Measurements from ENCODE around the gene MGAT4C.
"Not testable (repeated sequence)": the region's sequence is repeated elsewhere in the genome, so short reads cannot be mapped to it uniquely, and the experiment has no call there.

MGAT4C gene

DNA sequence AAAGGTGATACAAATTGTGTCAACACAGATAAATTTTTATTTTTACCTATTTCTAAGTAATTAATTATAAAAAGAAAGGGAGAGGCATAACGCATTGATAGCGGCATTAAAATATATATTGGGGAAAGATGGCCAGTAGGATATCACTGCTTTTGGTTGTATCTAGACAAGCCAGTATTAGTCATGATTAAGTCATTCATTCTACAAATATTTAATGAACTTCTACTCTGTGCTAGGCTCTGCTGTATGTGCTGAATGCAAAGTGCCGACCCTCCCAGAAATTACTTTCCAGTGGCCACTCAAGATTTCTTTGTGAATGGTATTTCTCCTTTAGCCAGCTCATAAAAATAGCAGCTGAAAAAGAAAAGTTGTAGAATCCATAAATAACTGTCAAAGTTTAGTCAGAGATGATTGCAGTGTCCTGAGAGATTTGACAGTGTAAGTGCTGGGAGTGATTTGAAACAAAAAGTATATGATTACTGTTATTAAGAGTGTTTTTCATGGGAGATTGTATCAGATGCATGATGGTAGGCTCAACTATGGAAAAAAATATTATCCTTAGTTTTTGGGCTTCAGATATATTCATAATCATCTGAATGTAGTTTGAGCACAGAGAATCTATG lies 133.2 kb downstream of the MGAT4C start:
- DNase-seq: no peak

DNA sequence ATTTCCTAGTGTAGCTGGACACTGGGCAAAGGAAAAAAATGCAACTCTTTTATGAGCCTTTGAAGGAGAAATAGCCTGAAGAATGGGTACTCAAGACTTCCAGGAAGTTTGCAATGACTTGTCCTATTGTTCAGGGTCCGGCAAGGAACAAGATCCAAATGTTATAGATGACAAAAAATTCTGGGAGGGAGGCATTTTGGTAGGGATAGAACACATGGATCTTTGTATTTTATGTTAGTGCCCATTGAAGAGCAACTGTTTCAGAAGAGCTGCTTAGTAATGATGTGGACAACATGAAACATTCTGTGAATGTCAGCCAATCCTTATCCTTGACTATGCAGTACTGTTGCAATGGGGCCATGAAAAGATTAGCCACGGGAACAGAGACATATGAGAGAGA lies 138.0 kb downstream of the MGAT4C start:
- DNase-seq: no peak

DNA sequence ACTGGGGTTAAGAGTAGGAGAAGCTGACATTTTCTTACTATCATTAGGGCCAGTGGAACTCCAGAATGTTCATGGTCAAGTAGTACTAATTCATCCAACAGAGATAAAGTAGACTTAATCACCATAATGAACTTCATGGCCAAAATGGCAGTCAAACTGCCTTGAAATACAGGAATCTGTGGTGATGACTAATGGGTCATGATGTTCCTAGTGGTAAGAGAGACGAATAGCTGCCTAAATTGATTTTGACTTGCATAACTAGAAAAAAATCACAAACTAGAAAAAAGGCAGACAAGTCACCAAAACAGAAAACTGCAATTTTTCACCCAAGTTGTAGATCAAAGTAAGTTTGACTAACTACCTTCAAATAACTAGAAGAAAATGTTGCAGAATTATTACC lies 138.5 kb downstream of the MGAT4C start:
- no peak for DNase-seq

DNA sequence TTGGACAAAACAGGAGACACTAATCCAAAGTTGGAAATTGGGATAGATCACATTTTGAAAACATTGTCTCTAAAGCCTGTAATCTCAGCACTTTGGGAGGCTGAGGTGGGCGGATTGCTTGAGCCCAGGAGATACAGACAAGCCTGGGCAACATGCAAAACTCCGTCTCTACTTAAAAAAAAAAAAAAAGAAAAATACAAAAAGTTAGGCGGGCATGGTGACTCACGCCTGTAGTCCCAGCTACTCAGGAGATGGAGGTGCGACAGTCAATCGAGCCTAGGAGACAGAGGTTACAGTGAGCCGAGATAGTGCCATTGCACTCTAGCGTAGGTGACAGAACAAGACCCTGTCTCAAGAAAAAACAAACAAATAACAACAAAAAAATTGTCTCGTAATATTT lies 152.1 kb downstream of the MGAT4C start:
- DNase-seq: no peak

DNA sequence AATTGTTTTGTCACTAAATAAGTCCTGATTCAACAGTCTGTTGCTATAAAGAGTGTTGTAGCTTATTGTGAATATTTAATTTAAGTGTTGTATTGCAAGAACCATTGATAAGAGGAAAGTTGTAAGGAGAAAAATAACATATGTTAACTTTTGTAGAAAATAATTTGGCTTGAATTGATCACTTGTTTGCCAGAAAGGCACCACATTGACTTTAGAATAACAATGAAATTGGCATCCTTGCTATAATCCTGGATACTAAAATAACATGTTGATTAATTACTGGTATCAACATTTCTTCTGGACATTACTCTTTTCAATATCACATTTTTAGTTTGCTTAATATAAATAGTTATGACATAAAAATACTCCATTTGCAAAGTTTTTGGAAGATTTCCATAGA lies 159.0 kb downstream of the MGAT4C start:
- DNase-seq: no peak

DNA sequence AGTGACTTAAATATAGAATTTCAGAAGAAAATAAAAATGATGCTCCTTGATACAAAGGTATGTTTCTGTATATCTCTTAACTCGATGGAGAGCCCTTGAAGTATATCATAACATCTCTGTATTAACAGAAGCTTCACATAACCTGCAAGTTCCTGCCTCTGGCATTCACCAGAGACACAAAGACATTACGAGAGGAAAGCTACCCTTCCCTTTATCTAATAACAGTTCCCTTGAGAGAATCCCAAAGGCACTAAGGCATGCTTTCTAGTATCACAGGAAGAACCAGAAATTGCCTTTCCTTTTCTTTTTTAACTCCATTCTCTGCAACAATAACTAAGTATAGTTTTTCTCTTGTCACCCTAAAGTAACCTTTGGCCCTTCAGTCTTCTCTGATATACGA lies 164.5 kb downstream of the MGAT4C start:
- DNase-seq: no peak

DNA sequence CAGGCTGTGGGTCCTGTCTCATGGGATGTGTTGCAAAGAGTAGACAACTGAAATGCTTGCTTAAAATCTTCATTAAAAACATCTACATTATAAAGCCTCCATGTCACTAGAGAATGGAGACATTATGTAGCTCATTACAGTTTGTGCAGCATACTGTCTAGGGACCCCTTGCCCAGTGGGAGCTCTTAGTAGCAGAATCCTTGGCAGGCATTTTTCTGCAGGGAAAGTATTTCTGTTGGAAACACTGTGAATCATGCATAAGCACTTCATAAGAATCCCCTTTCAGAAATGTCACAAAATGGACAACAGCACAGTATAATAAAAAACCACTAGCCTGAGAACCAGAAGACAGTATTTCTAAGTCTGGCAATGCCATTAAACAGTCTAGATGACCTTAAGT lies 174.3 kb downstream of the MGAT4C start:
- no peak for DNase-seq

DNA sequence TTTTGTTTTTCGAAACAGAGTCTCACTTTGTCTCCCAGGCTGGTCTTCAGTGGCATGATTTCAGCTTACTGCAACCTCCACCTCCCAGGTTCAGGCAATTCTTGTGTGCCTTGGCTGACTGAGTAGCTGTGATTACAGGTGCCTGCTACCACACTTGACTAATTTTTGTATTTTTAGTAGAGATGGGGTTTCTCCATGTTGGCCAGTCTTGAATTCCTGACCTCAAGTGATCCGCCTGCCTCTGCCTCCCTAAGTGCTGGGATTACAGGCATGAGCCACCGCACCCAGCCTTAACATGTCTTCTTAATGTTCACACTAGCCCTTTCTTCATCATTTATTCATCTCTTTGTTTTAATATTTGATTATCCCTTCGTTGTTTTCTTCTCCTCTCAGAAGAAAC lies 197.1 kb downstream of the MGAT4C start:
- DNase-seq: not testable (repeated sequence)

DNA sequence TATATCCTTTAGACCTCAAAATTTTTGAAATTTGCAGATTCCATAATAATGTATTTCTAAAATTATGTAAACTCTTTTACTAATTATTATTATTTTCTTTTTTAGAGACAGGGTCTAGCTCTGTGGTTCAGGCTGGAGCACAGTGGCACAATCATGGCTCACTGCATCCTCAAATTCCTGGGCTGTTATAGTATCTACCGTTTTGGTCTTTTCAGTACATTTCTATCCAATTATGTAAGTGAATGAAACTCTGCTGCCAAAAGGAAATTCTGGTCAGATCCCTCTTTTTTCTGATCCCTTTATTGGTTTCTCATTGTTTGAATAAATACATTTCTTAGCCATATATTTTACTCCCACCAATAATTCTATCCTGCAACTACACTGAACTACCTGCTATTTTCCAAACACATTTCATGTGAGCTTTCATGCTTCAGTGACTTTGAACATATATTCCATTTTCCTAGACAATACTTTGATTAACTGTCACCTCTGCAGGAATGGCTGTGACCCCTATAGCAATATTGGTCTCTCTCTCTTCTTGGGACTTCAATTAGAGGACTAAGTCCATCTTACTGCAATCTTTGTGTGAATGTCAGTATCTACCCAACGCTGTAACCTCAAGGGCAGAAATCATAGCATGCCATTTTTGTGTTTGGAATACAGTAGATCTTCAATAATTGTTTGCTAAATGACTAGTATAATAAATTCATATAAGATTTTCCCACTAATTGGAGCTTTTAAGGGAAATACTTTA lies 198.9 kb downstream of the MGAT4C start:
- DNase-seq: no peak

DNA sequence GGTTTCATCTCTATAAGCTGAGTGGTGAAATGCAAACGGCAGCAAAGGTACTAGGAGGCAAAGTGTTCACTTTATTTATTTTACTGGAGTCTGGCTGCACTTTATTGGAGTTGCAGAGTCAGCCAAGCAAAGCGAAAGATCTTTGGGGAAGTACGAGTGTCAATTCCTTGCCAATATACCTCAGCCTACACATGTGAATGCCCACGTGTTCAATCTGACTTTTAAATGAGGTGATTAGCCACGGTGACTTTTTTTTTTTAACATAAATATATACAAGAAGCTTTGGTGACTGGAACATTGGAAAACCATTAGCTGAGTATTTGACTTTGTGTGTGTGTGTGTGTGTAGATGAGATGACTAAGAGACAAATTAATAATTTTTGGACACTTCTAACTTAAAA lies 203.3 kb downstream of the MGAT4C start:
- no peak for DNase-seq

DNA sequence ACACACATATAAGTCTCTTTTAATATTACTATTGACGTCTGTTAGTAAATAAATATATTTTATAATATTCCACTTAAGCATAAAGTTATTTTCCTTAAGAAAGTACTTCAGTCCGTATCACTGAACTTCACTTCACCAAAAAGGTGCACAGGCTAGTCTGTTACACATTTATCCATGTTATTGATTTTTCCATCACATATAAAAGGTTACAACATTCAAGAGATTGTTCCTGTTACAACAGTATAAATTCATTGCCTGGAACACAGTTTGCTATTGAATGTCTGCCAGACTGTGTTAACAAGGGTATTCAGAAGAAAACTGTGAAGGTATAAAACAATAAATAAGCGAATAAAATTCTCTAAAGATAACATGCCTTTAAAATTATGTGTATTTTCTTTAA lies 206.2 kb downstream of the MGAT4C start:
- no peak for DNase-seq

DNA sequence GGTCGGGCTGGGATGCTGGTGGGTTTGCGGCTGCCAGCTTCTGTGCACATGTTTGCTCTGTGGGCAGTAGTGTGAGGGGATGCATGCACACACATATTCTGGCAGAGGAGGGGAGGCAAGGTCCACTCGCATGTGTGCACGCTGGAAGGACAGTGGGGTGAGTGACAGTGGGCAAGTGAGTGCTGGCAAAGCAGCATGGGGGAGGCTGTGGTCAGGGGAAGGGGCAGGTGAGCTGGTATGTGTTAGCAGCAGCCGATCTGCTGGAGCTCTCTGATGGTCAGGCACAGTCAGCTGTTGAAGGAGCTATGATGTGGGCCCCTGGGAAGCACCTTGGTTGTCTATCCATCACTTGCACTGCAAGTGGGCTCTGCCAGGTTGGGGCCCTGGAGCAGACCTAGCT lies 211.8 kb downstream of the MGAT4C start:
- DNase-seq: no peak

DNA sequence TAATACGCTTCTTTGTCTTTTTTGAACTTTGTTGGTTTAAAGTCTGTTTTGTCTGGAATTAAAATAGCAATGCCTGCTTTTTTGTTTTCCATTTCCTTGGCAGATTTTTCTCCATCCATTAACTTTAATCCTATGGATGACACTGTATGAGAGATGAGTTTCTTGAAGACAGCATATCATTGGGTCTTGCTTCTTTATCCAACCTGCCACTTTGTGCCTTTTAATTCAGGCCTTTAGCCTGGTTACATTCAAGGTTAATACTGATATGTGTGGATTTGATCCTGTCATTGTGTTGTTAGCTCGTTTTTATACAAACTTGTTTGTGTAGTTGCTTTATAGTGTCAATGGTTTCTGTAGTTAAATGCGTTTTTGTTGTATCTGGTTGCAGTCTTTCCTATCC lies 214.1 kb downstream of the MGAT4C start:
- no peak for DNase-seq

DNA sequence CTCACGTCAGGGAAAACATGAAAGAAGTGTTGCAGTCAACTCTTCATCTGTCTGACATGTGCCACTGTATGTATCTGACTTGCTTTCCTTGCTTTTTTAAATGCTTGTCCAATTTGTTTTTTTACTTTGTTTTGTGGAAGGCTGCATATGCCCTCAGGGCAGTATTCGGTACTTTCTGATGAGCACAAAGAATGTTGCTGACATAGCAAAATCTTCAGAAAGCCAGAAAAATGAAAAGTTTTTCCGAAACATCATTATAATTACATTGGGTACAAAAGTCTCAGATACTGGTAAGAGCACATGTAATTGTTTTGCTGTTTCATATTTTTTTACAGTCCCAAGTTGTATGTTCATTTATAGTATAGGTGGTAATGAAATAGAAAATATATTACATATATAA lies 237.8 kb downstream of the MGAT4C start:
- DNase-seq: no peak

DNA sequence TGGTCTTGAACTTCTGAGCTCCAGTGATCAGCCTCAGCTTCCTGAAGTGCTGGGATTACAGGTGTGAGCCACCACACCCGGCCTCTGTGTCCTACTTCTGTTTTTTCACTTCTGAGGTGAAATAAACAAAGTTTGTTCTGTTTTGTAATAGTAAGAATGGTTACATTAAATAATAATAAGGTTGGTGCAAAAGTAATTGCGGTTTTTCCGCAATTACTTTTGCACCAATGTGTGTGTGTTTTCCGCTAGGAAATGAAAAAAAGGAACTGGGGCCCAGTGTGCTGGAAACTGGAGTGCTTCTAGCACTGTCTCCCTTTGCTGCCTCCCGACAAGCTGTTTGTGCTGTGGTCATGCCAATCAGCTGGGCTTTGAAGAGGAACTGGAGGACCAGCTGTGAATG lies 241.2 kb downstream of the MGAT4C start:
- no peak for DNase-seq

DNA sequence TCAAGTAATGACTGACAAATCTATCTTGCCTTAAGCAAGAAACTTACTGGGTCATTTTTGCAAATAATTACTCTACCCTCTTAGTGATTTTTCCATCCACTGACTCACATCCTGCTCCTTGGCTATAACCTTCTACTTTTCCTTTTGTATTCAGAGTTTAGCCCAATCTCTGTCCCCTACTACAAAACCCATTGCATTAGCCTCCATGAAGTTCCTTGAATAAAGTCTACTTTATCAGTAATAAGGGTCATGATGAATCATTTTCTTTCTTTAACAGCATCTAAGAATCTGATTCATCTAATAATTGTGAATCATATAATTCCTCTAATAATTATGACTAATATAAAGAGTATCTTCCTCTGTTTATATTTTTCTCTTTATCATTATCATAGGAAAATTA lies 249.5 kb downstream of the MGAT4C start:
- DNase-seq: no peak

DNA sequence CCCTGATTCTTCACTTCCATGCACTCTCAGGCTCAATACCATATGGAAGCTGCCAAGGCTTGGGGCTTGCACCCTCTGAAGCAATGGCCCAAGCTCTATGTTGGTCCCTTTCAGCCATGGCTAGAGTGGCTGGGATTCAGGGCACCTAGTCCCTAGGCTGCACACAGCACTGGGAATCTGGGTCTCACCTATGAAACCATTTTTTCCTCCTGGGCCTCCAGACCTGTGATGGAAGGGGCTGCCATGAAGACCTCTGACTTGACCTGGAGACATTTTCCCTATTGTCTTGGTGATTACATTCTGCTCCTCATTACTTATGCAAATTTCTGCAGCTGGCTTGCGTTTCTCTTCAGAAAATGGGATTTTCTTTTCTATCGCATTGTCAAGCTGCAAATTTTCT lies 258.1 kb downstream of the MGAT4C start:
- no peak for DNase-seq

DNA sequence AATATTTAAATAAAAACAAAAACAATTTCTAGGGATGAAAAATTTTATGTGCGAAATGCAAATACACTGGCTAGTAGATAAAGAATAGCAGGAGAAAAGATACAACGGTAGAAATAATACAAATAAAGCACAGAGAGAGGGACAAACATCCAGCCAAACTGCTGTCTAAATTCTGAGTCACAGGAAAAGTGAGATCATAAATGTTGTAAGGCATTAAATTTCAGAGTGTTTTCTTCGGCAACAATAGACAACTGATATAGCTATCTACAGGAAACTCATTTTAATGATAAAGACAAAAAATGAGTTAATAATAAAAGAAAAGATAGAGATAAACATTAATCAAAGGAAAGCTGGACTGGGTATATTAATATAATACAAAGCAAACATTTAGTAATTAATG lies 259.9 kb downstream of the MGAT4C start:
- DNase-seq: no peak

DNA sequence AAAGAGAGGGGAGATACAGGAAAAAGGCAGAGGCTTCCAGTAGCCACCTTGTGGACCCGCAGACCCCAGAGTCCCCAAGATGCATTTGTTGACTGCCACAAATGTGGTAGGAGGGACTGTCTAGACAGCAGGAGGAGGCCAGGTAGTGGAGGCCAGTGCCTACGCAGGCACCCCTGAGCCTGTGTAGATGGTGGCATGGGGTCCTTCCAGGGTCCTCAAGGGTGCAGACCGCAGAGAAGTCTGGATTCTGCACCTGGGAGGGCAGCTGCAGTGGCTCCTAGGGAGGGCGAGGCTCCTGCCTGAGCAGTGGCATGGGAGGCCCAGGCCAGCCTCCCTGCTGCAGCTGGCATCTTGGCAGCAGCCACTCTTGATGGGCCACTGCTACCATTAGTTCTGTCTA lies 262.4 kb downstream of the MGAT4C start:
- DNase-seq: no peak

DNA sequence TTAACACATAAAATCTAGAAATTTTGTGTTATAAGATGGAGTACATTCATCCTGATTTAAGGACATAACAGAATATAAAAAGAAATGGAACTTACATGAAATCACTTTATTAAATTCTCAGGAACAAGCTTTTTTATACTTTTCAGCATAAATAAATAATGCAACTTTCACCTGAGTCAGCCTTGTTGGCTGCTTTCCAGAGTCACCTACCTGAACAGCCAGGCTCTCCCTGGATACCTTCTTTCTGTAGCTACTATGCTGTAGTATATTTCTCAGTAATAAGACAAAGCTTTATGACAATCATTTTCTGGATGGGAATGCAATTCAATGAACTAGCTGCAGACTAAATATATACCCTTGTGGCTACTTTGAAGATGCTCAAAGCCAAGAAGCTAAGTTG lies 270.2 kb downstream of the MGAT4C start:
- DNase-seq: no peak

DNA sequence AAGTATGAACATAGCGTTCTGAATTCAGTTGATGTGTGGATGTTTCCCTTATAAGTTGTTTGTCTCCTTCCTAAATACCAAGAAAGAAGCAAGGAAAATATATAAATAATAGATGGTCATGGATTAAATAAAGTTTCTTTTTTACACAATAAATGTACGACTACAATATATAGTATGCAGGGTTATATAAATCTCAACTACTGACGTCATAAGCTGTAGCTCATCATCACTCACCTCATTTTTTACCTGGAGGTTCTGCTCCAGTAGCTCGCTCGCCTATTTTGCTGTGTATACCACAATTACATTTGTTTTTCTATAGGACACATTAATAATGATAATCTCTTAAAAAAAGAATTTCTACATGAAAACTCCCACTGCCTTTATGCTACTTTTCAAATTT lies 272.6 kb downstream of the MGAT4C start:
- DNase-seq: no peak

DNA sequence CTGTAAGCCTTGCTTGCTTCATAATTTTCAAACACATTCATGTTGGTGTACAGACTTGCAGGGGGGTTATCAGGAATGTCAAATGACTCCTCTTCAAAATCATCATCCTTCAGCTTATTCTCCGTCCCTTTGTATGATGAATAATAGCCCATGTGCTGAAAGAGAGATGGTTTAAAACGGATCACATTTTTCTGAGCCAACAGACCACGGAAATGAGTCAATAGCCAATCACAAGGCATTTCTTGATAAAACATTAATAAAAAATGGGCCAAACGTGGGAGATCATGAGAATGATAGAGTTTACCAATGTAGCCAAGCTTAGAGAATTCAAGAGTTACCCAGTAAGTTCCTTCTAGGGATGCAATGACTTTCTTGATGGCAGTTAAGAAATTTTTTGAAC lies 276.6 kb downstream of the MGAT4C start:
- DNase-seq: no peak

DNA sequence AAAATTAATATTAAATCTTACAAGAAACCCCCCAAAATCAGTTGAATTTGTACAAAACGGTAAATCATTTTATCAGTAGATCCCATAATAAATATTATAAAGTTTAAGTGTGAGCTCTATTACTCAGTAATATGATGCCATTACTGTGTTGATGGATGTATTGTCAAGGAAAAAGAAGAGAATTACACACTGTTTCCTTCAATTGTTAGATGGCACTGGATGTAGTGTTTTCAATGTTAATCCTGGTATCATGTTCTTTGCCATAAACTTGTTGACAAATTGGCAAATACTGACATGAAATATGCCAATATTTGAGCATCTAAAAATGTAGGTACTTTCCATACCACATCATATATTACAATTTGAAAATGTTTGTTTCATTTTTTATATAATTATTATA lies 280.5 kb downstream of the MGAT4C start:
- DNase-seq: no peak

DNA sequence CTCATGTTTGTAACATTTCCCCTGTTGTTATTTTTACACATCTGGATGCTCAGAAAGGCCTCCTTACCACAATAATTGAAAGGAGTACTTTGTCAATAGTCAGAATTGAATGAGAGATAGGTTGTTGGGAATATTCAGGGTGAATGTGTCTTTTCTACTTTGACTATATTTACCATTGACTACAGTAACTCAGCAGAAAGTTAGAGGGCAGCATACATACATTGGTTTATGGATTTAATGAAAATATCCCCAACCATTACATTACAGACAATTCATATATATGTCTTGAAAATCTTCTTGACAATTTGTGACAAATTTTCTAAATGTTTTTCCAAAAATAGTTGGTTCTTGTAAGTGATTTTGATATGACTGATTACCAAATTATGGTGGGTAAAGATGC lies 284.4 kb downstream of the MGAT4C start:
- no peak for DNase-seq

DNA sequence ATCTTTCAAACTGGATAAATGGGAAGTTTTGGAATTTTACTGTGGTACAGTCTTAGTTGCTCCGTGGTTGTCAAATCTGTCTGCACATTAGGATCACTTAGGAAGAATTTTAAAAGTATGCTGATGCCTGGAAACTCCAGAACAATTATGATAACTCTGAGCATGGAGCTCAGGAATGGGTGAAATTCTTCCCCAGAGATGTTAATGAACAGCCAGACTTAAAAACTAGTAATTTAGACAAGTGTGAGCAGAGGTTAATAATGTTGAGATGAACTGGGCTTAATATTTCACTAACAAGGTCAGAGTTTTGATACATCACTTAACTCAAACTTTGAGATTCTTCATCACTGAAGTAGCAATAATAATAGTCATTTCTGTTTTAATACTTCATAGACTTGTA lies 287.6 kb downstream of the MGAT4C start:
- no peak for DNase-seq
